GM21528 (cell line): Measurements from ENCODE around the gene MRPL58.
A peak's percentile ranks its signal among the peaks of the same experiment; 100 is the strongest.
"Not testable (repeated sequence)": the region's sequence is repeated elsewhere in the genome, so short reads cannot be mapped to it uniquely, and the experiment has no call there.

ENCODE experiments used
- ATAC-seq: cut with Tn5 transposase; IDR thresholded peaks from one replicate; pipeline ENCODE4 v1.9.1; 2021; ENCODE audit warnings: mild to moderate bottlenecking, moderate library complexity; ENCODE audit not compliant: unreplicated experiment, low FRiP score

MRPL58 gene

DNA sequence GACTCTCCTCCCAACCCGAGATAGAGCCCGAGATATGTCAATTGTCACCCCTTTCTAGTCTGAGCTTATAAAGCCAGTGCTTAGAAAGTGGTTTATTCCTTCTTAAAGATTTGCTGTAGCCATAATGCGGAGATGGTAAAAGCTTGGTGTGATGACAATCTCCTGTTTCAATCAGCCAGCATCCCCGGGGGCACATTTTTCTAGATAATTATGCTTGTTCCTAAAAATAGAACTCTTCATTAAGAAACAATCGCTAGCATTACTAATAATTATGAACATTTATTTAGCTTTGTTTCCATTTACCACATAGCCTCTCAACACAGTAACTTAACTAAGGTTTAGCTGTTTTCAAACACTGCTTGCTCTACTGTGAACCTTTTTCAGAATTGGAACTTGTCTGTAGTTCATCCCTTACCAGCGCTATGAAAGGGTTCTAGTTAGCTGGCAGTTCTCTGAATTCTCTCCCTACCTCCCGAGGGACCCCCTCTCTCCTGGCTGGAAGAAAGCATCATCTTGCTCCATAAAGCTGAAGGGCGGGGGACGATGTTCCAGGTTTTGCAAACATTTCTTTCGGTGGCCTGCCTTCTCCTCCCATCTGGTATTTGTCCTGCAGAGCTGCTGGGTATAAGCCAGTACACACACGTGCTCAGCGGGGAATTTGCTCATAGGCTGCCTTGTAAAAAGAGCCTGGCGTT lies 922 bp upstream of the MRPL58 start:
- ATAC-seq = no peak

- no peak for ATAC-seq
Measured at GRCh38 chr17:75012096-75012345, 449 bp upstream of the MRPL58 start.

GRCh38 chr17:75013092-75013559 lies 656 bp downstream of the MRPL58 start:
- ATAC-seq = peak; percentile 4

- ATAC-seq = no peak
Measured at GRCh38 chr17:75019146-75019545, 6.7 kb downstream of the MRPL58 start.

DNA sequence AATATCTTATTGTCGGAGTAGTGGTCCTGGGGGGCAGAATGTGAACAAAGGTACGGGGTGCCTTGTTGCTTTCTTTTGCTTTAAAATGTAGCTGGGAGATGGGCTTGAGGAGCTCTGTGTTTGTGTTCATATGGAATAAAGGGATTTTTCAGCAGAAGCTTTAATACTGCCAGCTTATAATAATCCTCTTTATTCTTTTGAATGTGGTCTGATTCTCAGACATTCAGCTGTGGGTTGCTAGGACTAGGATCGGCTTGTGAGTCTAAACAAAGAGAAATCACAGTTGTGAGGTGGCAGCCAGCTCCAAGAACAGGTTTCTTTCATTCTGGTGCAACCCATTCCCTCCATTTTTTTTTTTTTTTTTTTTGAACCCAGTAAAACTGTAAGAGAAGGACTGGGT lies 7.2 kb downstream of the MRPL58 start:
- no peak for ATAC-seq

DNA sequence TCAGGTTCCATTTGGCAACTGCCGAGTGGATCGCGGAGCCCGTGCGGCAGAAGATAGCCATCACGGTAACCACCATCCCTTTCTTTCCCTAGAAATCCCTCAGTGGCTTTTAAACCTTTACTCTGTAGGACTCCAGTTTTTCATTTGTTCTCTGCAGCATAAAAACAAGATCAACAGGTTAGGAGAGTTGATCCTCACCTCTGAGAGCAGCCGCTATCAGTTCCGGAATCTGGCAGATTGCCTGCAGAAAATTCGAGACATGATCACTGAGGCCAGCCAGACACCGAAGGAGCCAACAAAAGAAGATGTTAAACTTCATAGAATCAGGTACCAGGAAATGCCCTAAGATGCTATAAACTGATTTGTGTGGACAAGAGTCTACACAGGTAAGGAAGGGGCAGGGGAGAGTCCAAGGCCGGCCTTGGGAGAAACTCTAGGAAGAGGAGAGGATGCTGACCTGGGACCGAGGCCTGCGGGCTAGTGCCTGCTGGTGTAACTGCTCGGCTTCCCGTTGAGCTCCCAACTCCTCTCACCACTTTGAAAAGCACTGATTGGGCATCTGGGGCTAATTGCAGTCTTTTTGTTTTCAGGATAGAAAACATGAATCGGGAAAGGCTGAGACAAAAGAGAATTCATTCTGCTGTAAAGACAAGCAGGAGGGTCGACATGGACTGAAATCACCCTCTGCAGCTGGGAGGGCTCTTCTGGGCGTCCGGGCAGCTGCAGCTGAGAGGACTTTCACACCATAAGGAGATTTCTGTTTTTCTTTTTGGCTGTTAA lies 8.1 kb downstream of the MRPL58 start:
- ATAC-seq = no peak

DNA sequence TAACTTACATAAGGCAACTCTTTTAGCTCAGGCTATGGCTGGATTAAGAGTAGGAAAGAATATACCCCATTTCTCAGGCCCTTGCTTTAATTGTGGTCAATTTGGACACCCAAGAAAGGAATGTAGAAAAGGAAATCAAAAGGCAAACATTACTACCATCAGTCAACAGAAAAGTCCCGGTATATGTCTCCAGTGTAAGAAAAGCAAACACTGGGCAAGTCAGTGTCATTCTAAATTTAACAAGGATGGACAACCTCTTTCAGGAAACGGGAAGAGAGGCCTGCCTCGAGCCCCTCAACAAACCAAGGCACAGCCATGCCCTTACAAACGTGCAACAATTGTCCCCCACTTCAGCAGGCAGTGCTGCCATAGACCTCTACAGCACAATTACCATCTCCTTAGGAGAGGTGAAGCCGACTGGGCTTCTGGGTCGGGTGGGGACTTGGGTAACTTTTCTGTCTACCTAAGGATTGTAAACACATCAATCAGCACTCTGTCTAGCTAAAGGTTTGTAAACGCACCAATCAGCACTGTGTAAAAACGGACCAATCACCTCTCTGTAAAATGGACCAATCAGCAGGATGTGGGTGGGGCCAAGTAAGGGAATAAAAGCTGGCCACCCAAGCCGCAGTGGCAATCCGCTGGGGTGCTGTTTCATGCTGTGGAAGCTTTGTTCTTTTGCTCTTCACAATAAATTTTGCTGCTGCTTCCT lies 12.4 kb downstream of the MRPL58 start:
- no peak for ATAC-seq

GRCh38 chr17:75025398-75025734 lies 12.9 kb downstream of the MRPL58 start:
- ATAC-seq = not testable (repeated sequence)

GRCh38 chr17:75026650-75027049 lies 14.2 kb downstream of the MRPL58 start:
- not testable (repeated sequence) for ATAC-seq

GRCh38 chr17:75030161-75030560 lies 17.7 kb downstream of the MRPL58 start:
- ATAC-seq = no peak

GRCh38 chr17:75031972-75032719 lies 19.7 kb downstream of the MRPL58 start:
- no peak for ATAC-seq

GRCh38 chr17:75032720-75033280 lies 20.3 kb downstream of the MRPL58 start:
- no peak for ATAC-seq

GRCh38 chr17:75033346-75034235 lies 21.1 kb downstream of the MRPL58 start:
- peak; percentile 48 for ATAC-seq

DNA sequence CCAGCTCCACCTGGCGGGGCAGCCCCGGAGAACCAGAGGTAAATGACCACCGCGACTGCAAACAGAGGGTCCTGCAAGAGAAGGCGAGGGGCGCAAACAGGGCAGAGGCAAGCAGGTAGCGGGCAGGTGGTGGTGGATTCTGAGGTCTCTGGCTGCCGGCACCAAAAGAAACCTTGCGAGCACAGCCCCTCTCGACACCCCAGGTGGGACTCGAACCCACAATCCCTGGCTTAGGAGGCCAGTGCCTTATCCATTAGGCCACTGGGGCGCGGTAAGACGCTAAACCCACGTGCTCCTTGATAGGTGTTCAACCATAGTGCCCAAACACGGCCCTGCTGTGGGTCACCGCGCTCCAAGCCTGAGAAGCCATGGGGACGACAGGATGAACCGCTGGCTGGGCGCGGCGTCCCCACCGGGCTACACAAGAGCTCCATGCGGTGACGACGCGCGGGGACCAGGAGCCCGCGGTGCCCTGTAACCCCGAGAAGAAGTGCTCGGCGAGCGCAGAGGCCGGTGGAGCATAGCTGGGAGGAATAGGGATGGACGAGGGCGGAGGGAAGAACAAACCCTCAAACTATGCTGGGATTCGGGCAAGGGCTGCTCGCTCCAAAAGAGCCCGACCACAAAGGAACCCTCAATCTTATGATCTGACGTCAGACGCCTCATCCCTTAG lies 21.9 kb downstream of the MRPL58 start:
- ATAC-seq = peak; percentile 54

DNA sequence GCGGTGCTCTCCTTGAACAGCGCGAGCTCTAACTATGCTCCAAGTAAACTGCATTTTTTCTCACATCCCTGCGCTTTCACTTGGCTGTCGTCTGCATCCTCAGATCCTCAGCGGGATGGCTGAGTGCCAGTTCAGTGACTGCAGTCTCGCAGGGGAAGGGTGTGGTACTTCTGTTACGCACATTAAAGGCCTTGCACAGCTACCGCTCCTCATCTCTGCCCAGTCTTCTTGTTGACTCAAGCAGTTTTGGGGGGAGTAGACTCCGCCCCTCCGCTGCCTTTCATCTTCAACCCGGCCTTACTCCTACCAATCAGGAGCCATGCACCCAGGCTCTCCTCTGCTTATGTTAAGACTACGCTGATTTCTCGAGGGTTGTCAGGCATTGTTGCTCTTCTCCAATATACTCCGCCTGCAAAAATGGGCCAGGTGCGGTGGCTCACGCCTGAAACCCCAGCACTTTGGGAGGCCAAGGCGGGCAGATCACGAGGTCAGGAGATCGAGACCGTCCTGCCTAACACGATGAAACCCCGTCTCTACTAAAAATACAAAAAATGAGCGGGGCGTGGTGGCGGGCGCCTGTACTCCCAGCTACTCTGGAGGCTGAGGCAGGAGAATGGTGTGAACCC lies 24.3 kb downstream of the MRPL58 start:
- no peak for ATAC-seq

DNA sequence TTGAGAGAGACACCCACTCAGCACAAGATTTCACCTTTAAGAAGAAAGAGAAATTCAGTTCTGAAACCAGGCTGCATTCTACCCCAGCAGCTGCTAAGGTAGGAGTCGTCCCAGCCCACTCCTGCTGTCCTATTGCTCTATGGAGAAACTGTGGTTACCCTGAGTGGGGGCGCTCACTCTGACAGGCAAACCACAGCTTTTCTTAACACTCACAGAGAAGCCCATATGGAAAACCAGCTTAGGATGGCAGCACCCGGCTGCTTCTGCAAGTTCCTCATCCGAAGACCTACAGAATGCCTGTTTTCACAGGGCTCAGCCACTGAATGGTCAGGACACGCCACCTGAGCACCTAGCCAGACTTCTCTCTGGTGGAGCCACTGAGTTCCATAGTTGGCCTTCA lies 26.8 kb downstream of the MRPL58 start:
- ATAC-seq = no peak

DNA sequence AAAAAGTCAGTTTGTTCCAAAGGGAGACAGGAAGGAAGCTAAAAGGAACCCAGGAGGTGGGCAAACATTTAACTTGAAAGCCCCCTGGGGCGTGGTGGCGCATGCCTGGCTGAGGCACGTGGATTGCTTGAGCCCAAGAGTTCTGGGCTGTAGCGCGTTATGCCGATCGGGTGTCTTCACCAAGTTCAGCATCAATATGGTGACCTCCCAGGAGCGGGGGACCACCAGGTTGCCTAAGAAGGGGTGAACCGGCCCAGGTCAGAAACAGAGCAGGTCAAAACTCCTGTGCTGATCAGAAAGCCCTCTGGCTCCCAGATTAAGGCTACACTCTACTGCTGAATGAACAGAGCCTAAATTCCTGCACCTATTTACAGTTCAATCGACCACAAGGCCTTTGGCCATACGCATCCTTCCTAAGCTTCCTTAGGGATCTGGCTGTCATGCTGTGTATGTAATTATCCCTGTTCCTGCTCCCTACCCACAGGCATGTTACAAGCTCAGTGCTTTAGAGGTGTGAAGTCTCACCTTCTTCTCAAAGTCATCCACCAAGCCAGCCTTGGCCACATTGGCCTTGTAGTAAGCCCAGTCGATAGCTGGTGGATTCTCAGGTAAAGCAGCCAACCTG lies 29.3 kb downstream of the MRPL58 start:
- no peak for ATAC-seq

DNA sequence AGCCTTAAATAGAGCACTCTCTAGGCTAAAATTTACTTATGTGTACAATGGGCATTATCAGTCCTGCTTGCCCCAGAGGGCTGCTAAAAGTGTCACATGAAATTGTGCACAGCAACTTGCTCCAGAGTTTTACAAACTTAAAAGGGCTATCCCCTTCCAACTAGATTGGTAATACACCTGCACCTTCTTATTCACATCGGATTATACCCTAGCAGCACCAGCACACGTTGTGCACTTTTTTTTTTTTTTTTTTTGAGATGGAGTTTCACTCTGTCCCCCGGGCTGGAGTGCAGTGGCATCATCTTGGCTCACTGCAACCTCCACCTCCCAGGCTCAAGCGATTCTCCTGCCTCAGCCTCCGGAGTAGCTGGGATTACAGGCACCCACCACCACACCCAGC lies 31.3 kb downstream of the MRPL58 start:
- not testable (repeated sequence) for ATAC-seq
